HepG2 (cell line): ENCODE measurements around the gene TMEM135. TPM values are rescaled to one million over a fixed set of nuclear protein-coding genes. Genes with fewer than 3 reads are reported as not detected.

Experiments used
- ATAC-seq: fragments of 200-7000 bp; cut with Tn5 transposase; 3 replicates; pipeline ENCODE4 v1.9.1; 2020; ENCODE audit warnings: mild to moderate bottlenecking, moderate library complexity
- BruUV-seq: library from RNA; stranded (reverse); fragments of 400-500 nt; replicated peaks from 2 replicates; lab custom pipeline; 2021; lab: Mats Ljungman, UMichigan
- CTCF ChIA-PET: fragments of 300-600 bp; formaldehyde crosslinking; extraction: SDS; loops from one replicate; lab custom pipeline; 2021; ENCODE audit warnings: low total read pairs, inconsistent platforms, low intra/inter-chr PET ratio; lab: Yijun Ruan, JAX
- POLR2A ChIA-PET: fragments of 350-600 bp; sonication (Branson Sonifier 250); formaldehyde crosslinking; loops from one replicate; lab custom pipeline; 2020; ENCODE audit warnings: antibody characterized with exemption, inconsistent platforms; lab: Yijun Ruan, JAX
- DNase-seq: peaks from one replicate; pipeline ENCODE4 v3.0.0-alpha.2; 2015; ENCODE audit warnings: low spot score
- FAIRE-seq: peaks from 3 replicates; lab custom pipeline; 2011; peaks lifted over from hg19 to GRCh38; lab: Jason Lieb, UNC
- H2AFZ ChIP-seq: one replicate; pipeline ENCODE4 v1.6.1; 2011; ENCODE audit warnings: low read length, inconsistent platforms
- H3K27ac ChIP-seq: fragments of 300-600 bp; 3 replicates; pipeline ENCODE4 v1.8.0; 2011; ENCODE audit warnings: mixed run types, mild to moderate bottlenecking, mixed read lengths, low read length, inconsistent platforms; ENCODE audit not compliant: insufficient read depth; ENCODE audit errors: extremely low read length
- H3K27me3 ChIP-seq, 2 experiments: fragments of 200-600 bp in 1 of 2; 2 replicates in 1 of 2; 3 replicates in 1 of 2; pipeline versions ENCODE4 v1.6.0 to v1.8.0; 2011; ENCODE audit warnings: low read length in 2 of 2, mild to moderate bottlenecking in 2 of 2, moderate library complexity in 2 of 2, inconsistent platforms in 1 of 2; ENCODE audit not compliant: insufficient read depth in 2 of 2, control insufficient read depth in 1 of 2
- H3K36me3 ChIP-seq, 2 experiments: fragments of 200-600 bp in 1 of 2; replicated peaks in 1 of 2; 2 replicates in 1 of 2; 3 replicates in 1 of 2; pipeline versions ENCODE4 v1.5.1 to v1.8.0; 2011; ENCODE audit warnings: low read length in 2 of 2, inconsistent platforms in 1 of 2; ENCODE audit not compliant: insufficient read depth in 2 of 2, control insufficient read depth in 1 of 2
- H3K4me1 ChIP-seq: 2 replicates; pipeline ENCODE4 v1.5.1; 2012; ENCODE audit warnings: low read length, inconsistent platforms; ENCODE audit not compliant: insufficient read depth
- H3K4me2 ChIP-seq: 2 replicates; pipeline ENCODE4 v1.6.0; 2011; ENCODE audit warnings: low read depth, low read length, inconsistent platforms
- H3K4me3 ChIP-seq, 3 experiments: fragments of 200-600 bp in 1 of 3; sonication (generic), shearing (Covaris generic) in 1 of 3; replicated peaks in 1 of 3; 2 replicates each; pipeline ENCODE4 v1.5.1; 2011 to 2016; ENCODE audit warnings: low read length in 3 of 3, inconsistent platforms in 2 of 3, low read depth in 2 of 3, mild to moderate bottlenecking in 2 of 3, control low read depth in 1 of 3, mixed read lengths in 1 of 3; ENCODE audit not compliant: insufficient read depth in 1 of 3
- H3K79me2 ChIP-seq: one replicate; pipeline ENCODE4 v1.6.1; 2011; ENCODE audit warnings: low read length, inconsistent platforms; ENCODE audit not compliant: insufficient read depth
- H3K9ac ChIP-seq: 2 replicates; pipeline ENCODE4 v1.6.0; 2011; ENCODE audit warnings: mild to moderate bottlenecking, low read depth, low read length, inconsistent platforms; ENCODE audit not compliant: insufficient read depth
- H3K9me3 ChIP-seq: 2 replicates; pipeline ENCODE4 v1.5.1; 2012; ENCODE audit warnings: mild to moderate bottlenecking, low read length
- H4K20me1 ChIP-seq: 2 replicates; pipeline ENCODE4 v1.6.0; 2011; ENCODE audit warnings: inconsistent platforms, mild to moderate bottlenecking, low read length, moderate library complexity; ENCODE audit not compliant: insufficient read depth
- ATF1 ChIP-seq: IDR thresholded peaks from 2 replicates; pipeline ENCODE4 v1.6.1; 2016; ENCODE audit warnings: mild to moderate bottlenecking, control low read depth
- CBX1 ChIP-seq: IDR thresholded peaks from one replicate; pipeline ENCODE4 v1.6.1; 2016; ENCODE audit warnings: antibody characterized with exemption, low read depth
- ELF3 ChIP-seq: IDR thresholded peaks from 2 replicates; pipeline ENCODE4 v1.6.1; 2016; ENCODE audit warnings: missing genetic modification reagents, missing compliant biosample characterization
- FOXP1 ChIP-seq, 2 experiments: fragments of 450-650 bp in 1 of 2; IDR thresholded peaks; 2 replicates each; pipeline ENCODE4 v1.6.1; 2017 to 2018; ENCODE audit warnings: antibody characterized with exemption in 1 of 2
- GATAD2A ChIP-seq: IDR thresholded peaks from 2 replicates; pipeline ENCODE4 v1.6.1; 2016
- HDAC2 ChIP-seq: sonication (generic); formaldehyde crosslinking; IDR thresholded peaks from 2 replicates; pipeline ENCODE4 v1.4.0; 2020; ENCODE audit warnings: missing genetic modification reagents
- HOXA9 ChIP-seq: sonication (generic); formaldehyde crosslinking; IDR thresholded peaks from 2 replicates; pipeline ENCODE4 v1.8.1; 2022; ENCODE audit warnings: missing genetic modification reagents, mild to moderate bottlenecking, moderate library complexity, borderline replicate concordance
- KIAA2018 ChIP-seq: sonication (generic); formaldehyde crosslinking; IDR thresholded peaks from 2 replicates; pipeline ENCODE4 v1.5.0; 2020; ENCODE audit warnings: mild to moderate bottlenecking, missing genetic modification reagents, borderline replicate concordance
- NFIC ChIP-seq: IDR thresholded peaks from 2 replicates; pipeline ENCODE4 v1.6.1; 2012; ENCODE audit warnings: mild to moderate bottlenecking, low read length, inconsistent platforms
- NR2F1 ChIP-seq, 2 experiments: fragments of 450-650 bp in 1 of 2; formaldehyde crosslinking in 1 of 2; IDR thresholded peaks; 2 replicates each; pipeline versions ENCODE4 v1.5.0 to v1.6.1; 2016 to 2020; ENCODE audit warnings: mild to moderate bottlenecking in 1 of 2, missing compliant biosample characterization in 1 of 2, missing genetic modification reagents in 1 of 2, moderate library complexity in 1 of 2
- NR2F2 ChIP-seq: IDR thresholded peaks from 2 replicates; pipeline ENCODE4 v1.6.1; 2012; ENCODE audit warnings: low read depth, inconsistent platforms, borderline replicate concordance
- SAFB2 ChIP-seq: sonication (generic); formaldehyde crosslinking; IDR thresholded peaks from 2 replicates; pipeline ENCODE4 v1.5.1; 2020; ENCODE audit warnings: missing genetic modification reagents, low read depth, mild to moderate bottlenecking, borderline replicate concordance
- SMAD3 ChIP-seq: sonication (generic); formaldehyde crosslinking; IDR thresholded peaks from 2 replicates; pipeline ENCODE4 v1.4.0; 2020; ENCODE audit warnings: missing genetic modification reagents
- SMYD3 ChIP-seq: sonication (generic); formaldehyde crosslinking; IDR thresholded peaks from 2 replicates; pipeline ENCODE4 v1.8.1; 2023; ENCODE audit warnings: mild to moderate bottlenecking, missing genetic modification reagents
- STAG1 ChIP-seq: sonication (generic); formaldehyde crosslinking; IDR thresholded peaks from 2 replicates; pipeline ENCODE4 v1.4.0; 2020; ENCODE audit warnings: missing genetic modification reagents
- TBL1XR1 ChIP-seq: fragments of 150-350 bp; IDR thresholded peaks from 2 replicates; pipeline ENCODE4 v1.6.1; 2014; ENCODE audit warnings: borderline replicate concordance, low read length; ENCODE audit not compliant: partially characterized antibody
- WGBS: methylation state at CpG from one replicate; pipeline ENCODE4 v1.1.6; 2017; ENCODE audit warnings: low lambda C conversion rate; 5-methylcytosine and 5-hydroxymethylcytosine counted together
- in situ Hi-C: cut with HindIII; loops from 2 replicates; pipeline ENCODE4 v1.10.0; 2017; ENCODE audit warnings: low pct_unique_long_range_greater_than_20kb; ENCODE audit not compliant: extremely low pct_ligation_motif_present
- intact Hi-C: fragments of 100-400 bp; cut with micrococcal nuclease; formaldehyde crosslinking; loops from one replicate; pipeline ENCODE4 v1.10.0; 2022; ENCODE audit not compliant: unreplicated experiment
- polyA plus RNA-seq, 8 experiments: library from polyadenylated mRNA; depleted of rRNA in 3 of 8; stranded (reverse) in 7 of 8; unstranded in 1 of 8; fragments of >200 nt; fragmentation: Illumina TruSeq in 4 of 8; extraction: Trizol in 4 of 8; gene quantifications; 2 replicates each; pipeline versions ENCODE4 v1.2.1 to v1.2.3, GENCODE V29; 2011 to 2016; ENCODE audit warnings: low read depth in 4 of 8, missing spikeins in 1 of 8, mixed read lengths in 1 of 8; ENCODE audit not compliant: insufficient read depth in 1 of 8
- total RNA-seq, 5 experiments: library from RNA; depleted of rRNA; stranded (reverse); fragments of >200 nt; fragmentation: Illumina TruSeq; extraction: Trizol; gene quantifications; 2 replicates each; pipeline ENCODE4 v1.2.3, GENCODE V29; 2016; ENCODE audit warnings: low read depth in 1 of 5

TMEM135 gene
- total and polyA plus RNA-seq, 2 of the 13 experiments (the other 11 are each of a cell fraction or from before 2014, with no cell fraction given) = 36.6 to 88.9 TPM

DNA sequence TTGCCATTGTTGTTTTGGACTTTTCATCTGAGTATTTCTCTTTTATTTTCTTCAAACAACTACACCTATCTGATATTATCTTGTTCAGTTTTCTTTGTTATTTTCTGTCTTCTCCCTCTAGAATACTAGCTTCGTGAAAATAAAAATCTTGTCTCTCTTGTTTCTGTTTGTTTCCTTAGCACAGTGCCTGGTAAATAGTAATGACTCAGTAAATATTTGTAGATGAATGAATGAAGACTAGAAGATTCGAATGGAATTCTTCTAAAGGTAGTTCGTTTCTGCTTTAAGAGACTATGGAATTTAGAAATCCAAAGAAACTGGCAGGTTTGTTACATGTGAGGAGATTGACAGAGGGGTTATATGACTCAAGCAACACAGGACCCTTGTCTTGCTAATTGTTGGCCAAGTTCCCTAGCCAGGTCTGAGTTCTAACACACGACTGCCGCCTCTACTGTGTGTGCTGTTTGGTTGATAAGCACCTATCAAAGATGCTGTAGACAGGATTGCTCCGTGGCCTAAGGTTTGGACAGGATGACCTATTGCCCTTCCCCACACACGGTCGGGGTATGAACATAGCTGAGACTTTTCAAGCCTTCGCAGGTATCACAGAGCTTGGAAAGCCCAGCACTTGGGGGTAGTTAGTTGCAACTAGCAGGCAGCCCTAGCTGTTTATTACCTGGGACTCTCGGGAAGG lies 831 bp upstream of the TMEM135 start:
- under 1% methylated on average over 10 of the region's 10 CpGs for WGBS
- BruUV-seq = TSS peak; percentile 94
- Histone ChIP-seq H3K4me1 (peaks cover 53% of the 10 kb centered on the region), H3K27ac (peak overlapping the region; percentile 95), H3K4me3 (peak overlapping the region; percentile 74 to 93 (median 76)), H3K9me3 (no peaks in the 10 kb centered on the region), H3K79me2 (peaks cover 41% of the 10 kb centered on the region), H3K4me2 (peak overlapping the region; percentile 86), H2AFZ (no peak overlapping the region), H3K9ac (peak overlapping the region; percentile 91), H3K27me3 (no peaks in the 10 kb centered on the region; a peak in 1 of 5 replicates), H3K36me3 (0 out of 5 replicates have a peak, but pooled peaks cover 0 to 5% of the 10 kb centered on the region in 2 experiments), H4K20me1 (peaks cover 4% of the 10 kb centered on the region)
- ChIA-PET CTCF (interaction anchor here (1.2 kb wide), 1 partner anchor 58 kb away, joined by 4 read pairs; no protein-coding TSS in a partner anchor), POLR2A (interaction anchor here (0.7 to 3.2 kb wide), 22 partner anchors 7 to 969 kb away, joined by 3 to 57 read pairs (median 5); partner anchors contain the start of gene FZD4)
- in situ Hi-C loops = loop anchor here (5.0 kb wide), 2 partner anchors 35 to 85 kb away; no protein-coding TSS in a partner anchor
- FAIRE-seq (peak; percentile 54), DNase-seq (peak; percentile 76), ATAC-seq (peak; percentile 71)
- intact Hi-C loops = loop anchor here (1.0 to 5.0 kb wide), 6 partner anchors 8 to 97 kb away; partner anchors contain the start of gene FZD4
- TF ChIP-seq ELF3 = 0 out of 2 replicates have a peak, but pooled peaks have one; percentile 20
- TF ChIP-seq FOXP1 (IDR thresholded peaks at IDR 0.05) = no peak
- TF ChIP-seq FOXP1 (CRISPR knock-in tag; IDR thresholded peaks at IDR 0.05) = 0 out of 2 replicates have a peak, but pooled peaks have one; percentile 18
- no peak for TF ChIP-seq HOXA9 (CRISPR knock-in tag)
- TF ChIP-seq CBX1 = no peak
- 0 out of 2 replicates have a peak, but pooled peaks have one; percentile 12 for TF ChIP-seq NFIC
- TF ChIP-seq HDAC2 = no peak; the same call in 1 of the 2 replicates
- TF ChIP-seq SMAD3 (CRISPR knock-in tag) = 0 out of 2 replicates have a peak, but pooled peaks have one; percentile 16
- peak; percentile 33; the same call in 1 of the 2 replicates for TF ChIP-seq ATF1
- TF ChIP-seq SAFB2 (CRISPR knock-in tag) = no peak
- TF ChIP-seq NR2F1 (CRISPR knock-in tag; IDR thresholded peaks at IDR 0.05) = peak; percentile 33 to 66; a peak in 3 of 4 replicates
- 0 out of 2 replicates have a peak, but pooled peaks have one; percentile 8 for TF ChIP-seq GATAD2A (CRISPR knock-in tag)
- 0 out of 2 replicates have a peak, but pooled peaks have one; percentile 2 for TF ChIP-seq STAG1 (CRISPR knock-in tag)
- TF ChIP-seq TBL1XR1 = peak; percentile 5
- peak; percentile 40; the same call in 1 of the 2 replicates for TF ChIP-seq NR2F2
- 0 out of 2 replicates have a peak, but pooled peaks have one; percentile 43 for TF ChIP-seq KIAA2018 (CRISPR knock-in tag)
- 0 out of 2 replicates have a peak, but pooled peaks have one; percentile 0 for TF ChIP-seq SMYD3 (CRISPR knock-in tag)
